GM12874 (cell line): ENCODE data around the gene CACNB1.

ENCODE experiments used
- CTCF ChIP-seq: IDR thresholded peaks from 2 replicates; pipeline ENCODE4 v1.5.1; 2011; ENCODE audit warnings: low read depth, mild to moderate bottlenecking, control low read depth, low read length, moderate library complexity; ENCODE audit not compliant: insufficient read depth

CACNB1 gene

DNA sequence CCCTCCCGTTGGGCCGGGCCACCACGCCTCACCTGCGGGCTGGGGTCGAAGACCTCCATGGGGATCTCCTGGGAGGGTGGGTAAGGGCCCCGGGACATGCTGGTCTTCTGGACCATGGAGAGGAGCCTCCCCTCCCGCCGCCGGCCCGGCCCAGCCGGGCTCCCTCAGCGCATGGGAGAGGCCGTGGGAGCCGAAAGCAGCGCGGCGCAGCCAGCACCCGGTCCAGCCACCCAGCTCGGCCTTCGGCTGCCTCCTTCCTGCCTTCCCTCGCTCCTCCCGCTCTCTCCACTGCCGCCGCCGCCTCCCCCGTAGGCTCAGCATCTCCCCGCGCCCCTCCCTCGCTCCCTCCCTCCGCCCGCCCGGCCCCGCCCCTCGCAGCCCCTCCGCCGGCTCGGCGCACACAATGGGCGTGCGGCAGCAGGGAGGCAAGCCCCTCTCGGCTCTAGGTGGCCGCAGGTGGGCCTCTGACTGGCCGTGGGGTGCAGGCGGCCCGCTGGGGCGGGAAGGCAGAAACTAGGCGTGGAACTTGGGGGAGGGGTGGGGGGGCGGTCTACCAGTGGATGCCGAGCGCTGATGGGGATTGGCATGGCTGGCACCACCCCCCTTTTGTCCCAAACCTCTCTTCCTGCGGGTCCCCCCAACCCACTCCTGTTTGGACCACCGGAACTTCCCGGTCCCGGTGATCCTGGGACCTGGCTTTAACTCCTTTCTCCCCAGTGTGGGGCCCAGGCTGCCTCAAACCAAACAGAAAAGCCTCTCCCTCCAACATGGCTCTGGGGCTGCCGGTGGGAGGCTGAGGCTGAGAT lies at the start of gene CACNB1:
CACNB1 (minus strand) TSS at position 290 of the 806 bp plus-strand sequence; CDS start at position 116, 174 bp downstream.
- TF ChIP-seq CTCF = no peak

- TF ChIP-seq CTCF = no peak
Measured at GRCh38 chr17:39246274-39246673, 48.8 kb upstream of the CACNB1 start.

- TF ChIP-seq CTCF = peak; percentile 89
Measured at GRCh38 chr17:39244600-39245570, 47.4 kb upstream of the CACNB1 start.

- no peak for TF ChIP-seq CTCF
Measured at GRCh38 chr17:39244016-39244599, 46.6 kb upstream of the CACNB1 start.

GRCh38 chr17:39243155-39243554 lies 45.7 kb upstream of the CACNB1 start:
- TF ChIP-seq CTCF = no peak

GRCh38 chr17:39240631-39241030 lies 43.2 kb upstream of the CACNB1 start:
- TF ChIP-seq CTCF = no peak
